ENCODE data around the gene ZNF486.
"Not testable (repeated sequence)": the region's sequence is repeated elsewhere in the genome, so short reads cannot be mapped to it uniquely, and the experiment has no call there.

- not testable (repeated sequence) for TF ChIP-seq CTCF (IDR thresholded peaks at IDR 0.05; ENCODE audit: insufficient read depth, low read length, poor library complexity, severe bottlenecking); EZH2phosphoT487 (conservative IDR thresholded peaks at IDR 0.05; ENCODE audit: low read length)
These were observed 8.8 kb downstream of the ZNF486 start for GRCh38 chr19:20175848-20176247.

All from SU-DHL-6 (cell line).